Chondrocyte (in vitro differentiated cells): Measurements from ENCODE around the gene NTSR2. TPM values are rescaled to one million over a fixed set of nuclear protein-coding genes. Genes with fewer than 3 reads are reported as not detected.

Experiments
- DNase-seq: peaks from one replicate; pipeline ENCODE4 v3.0.0; 2021; ENCODE audit warnings: mixed read lengths, low spot score
- H3K27ac Mint-ChIP-seq: one replicate; pipeline ENCODE4 v1.8.0; 2021; ENCODE audit warnings: mild to moderate bottlenecking, moderate library complexity, mixed read lengths; ENCODE audit not compliant: unreplicated experiment
- H3K27me3 Mint-ChIP-seq: 2 replicates; pipeline ENCODE4 v1.8.0; 2021; ENCODE audit warnings: low read depth, mixed read lengths
- H3K36me3 Mint-ChIP-seq: 2 replicates; pipeline ENCODE4 v1.8.0; 2021; ENCODE audit warnings: low read depth, mixed read lengths
- H3K4me1 Mint-ChIP-seq: 2 replicates; pipeline ENCODE4 v1.8.0; 2021; ENCODE audit warnings: low read depth, mild to moderate bottlenecking, mixed read lengths
- H3K4me3 Mint-ChIP-seq: one replicate; pipeline ENCODE4 v1.8.0; 2021; ENCODE audit warnings: mild to moderate bottlenecking, moderate library complexity, mixed read lengths; ENCODE audit not compliant: unreplicated experiment
- H3K9me3 Mint-ChIP-seq: 2 replicates; pipeline ENCODE4 v1.8.0; 2021; ENCODE audit warnings: low read depth, mixed read lengths
- total RNA-seq: library from RNA; stranded (reverse); gene quantifications from 3 replicates; pipeline ENCODE4 v1.2.1, GENCODE V29; 2021
- TF ChIP-seq, protein P1 (sequence below): fragments of 200-600 bp; sonication (generic); IDR thresholded peaks from 2 replicates; pipeline ENCODE4 v1.5.0; 2021; ENCODE audit warnings: antibody characterized with exemption, mild to moderate bottlenecking, moderate library complexity

Gene NTSR2
- total RNA-seq, 1 donor from 2014 or later = not detected

DNA sequence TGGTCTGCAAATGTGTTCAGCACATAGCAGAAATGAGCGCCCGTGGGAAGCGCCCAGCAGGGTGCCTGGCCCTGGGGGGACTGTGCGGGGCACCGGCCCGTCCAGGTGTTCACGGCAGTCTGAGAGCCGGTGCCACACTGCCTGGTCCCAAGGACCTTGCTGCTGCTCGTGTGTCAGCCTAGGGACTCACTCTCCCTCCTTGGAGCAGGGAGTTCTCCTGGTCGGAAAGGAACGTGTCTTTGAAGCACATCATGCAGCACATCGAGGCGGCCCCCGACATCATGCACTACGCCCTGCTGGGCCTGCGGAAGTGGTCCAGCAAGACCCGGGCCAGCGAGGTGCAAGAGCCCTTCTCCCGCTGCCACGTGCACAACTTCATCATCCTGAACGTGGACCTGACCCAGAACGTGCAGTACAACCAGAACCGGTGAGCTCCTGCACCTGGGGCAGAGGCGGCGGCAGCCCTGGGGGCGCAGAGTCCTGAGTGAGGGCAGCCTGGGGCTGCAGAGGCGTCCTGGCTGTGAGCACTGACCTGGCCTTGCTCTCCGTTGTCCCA, 36.0 kb downstream of the NTSR2 start:
- no peaks in the 10 kb centered on the region for H3K36me3 Mint-ChIP-seq

GRCh38 chr2:11631462-11631861, 38.5 kb downstream of the NTSR2 start:
- Mint-ChIP-seq H3K4me3 (no peak overlapping the region), H3K27me3 (peaks cover 2% of the 10 kb centered on the region), H3K9me3 (peaks cover 6% of the 10 kb centered on the region), H3K4me1 (no peaks in the 10 kb centered on the region), H3K36me3 (peaks cover 3% of the 10 kb centered on the region), H3K27ac (no peak overlapping the region)
- TF ChIP-seq, protein P1, sequence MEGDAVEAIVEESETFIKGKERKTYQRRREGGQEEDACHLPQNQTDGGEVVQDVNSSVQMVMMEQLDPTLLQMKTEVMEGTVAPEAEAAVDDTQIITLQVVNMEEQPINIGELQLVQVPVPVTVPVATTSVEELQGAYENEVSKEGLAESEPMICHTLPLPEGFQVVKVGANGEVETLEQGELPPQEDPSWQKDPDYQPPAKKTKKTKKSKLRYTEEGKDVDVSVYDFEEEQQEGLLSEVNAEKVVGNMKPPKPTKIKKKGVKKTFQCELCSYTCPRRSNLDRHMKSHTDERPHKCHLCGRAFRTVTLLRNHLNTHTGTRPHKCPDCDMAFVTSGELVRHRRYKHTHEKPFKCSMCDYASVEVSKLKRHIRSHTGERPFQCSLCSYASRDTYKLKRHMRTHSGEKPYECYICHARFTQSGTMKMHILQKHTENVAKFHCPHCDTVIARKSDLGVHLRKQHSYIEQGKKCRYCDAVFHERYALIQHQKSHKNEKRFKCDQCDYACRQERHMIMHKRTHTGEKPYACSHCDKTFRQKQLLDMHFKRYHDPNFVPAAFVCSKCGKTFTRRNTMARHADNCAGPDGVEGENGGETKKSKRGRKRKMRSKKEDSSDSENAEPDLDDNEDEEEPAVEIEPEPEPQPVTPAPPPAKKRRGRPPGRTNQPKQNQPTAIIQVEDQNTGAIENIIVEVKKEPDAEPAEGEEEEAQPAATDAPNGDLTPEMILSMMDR = no peak
- DNase-seq = no peak

More for the DNA sequence above, 36.0 kb downstream of the NTSR2 start:
- Mint-ChIP-seq H3K9me3 (no peaks in the 10 kb centered on the region), H3K27ac (no peak overlapping the region), H3K27me3 (peaks cover 2% of the 10 kb centered on the region), H3K4me3 (no peak overlapping the region), H3K4me1 (no peaks in the 10 kb centered on the region)
- no peak for DNase-seq
- TF ChIP-seq, protein P1 = no peak

- DNase-seq = no peak
- Mint-ChIP-seq H3K36me3 (peaks cover 3% of the 10 kb centered on the region), H3K27ac (no peak overlapping the region), H3K4me1 (no peaks in the 10 kb centered on the region), H3K27me3 (no peaks in the 10 kb centered on the region), H3K4me3 (no peak overlapping the region), H3K9me3 (peaks cover 6% of the 10 kb centered on the region)
- TF ChIP-seq, protein P1 = no peak
Measured at GRCh38 chr2:11630855-11631254, 39.1 kb downstream of the NTSR2 start.

DNA sequence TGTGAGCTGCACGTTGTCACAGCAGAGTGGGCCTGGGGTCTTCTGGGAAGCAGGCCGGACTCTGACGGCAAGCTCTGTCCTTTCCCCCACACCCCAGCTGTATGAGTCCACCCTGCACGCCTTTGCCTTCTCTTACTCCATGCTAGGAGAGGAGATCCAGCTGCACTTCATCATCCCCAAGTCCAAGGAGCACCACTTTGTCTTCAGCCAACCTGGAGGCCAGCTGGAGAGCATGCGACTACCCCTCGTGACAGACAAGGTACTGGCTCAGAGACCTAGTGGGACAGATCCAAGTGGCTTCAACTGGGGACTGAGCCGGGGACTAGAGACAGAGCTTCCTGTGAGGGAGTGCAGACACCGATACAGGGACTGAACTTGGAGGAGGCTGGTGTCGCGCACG, 40.1 kb downstream of the NTSR2 start:
- TF ChIP-seq, protein P1 = no peak
- Mint-ChIP-seq H3K27ac (no peak overlapping the region), H3K9me3 (peaks cover 6% of the 10 kb centered on the region), H3K4me1 (no peaks in the 10 kb centered on the region), H3K36me3 (peaks cover 3% of the 10 kb centered on the region), H3K4me3 (no peak overlapping the region), H3K27me3 (no peaks in the 10 kb centered on the region)
- DNase-seq = no peak

DNA sequence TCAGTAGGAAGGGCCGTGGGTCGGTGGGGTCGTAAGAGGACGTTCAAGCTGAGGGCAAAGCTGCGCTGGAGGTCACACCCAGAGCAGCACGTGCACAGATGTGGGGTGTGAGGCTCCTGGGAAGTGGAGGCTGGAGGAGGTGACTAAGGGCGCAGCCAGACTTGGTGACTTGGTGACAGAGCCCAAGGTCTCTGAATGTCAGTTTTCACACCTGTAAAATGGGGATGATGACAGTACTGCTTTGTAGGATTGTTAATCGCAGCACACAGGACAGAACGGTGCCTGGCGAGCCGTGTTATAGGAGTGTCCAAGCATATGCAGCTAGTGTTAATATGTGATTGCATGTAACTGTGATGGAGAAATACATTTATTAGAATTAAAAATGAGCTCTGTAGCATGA, 40.8 kb downstream of the NTSR2 start:
- Mint-ChIP-seq H3K4me3 (no peak overlapping the region), H3K27ac (no peak overlapping the region), H3K36me3 (peaks cover 3% of the 10 kb centered on the region), H3K4me1 (no peaks in the 10 kb centered on the region), H3K27me3 (no peaks in the 10 kb centered on the region), H3K9me3 (peaks cover 6% of the 10 kb centered on the region)
- TF ChIP-seq, protein P1 = no peak
- no peak for DNase-seq
